Stimulated activated CD8-positive, alpha-beta memory T cell treated with anti-CD3 and anti-CD28 coated beads, Interleukin-4, amount 100 ng/mL, for 48 hours (primary cell): ENCODE data around the gene RYK.
"Not testable (repeated sequence)": the region's sequence is repeated elsewhere in the genome, so short reads cannot be mapped to it uniquely, and the experiment has no call there.

ENCODE experiments used
- DNase-seq: peaks from one replicate; pipeline ENCODE4 v3.0.0-alpha.2; 2020

Gene RYK

GRCh38 chr3:134214239-134214638, 36.4 kb downstream of the RYK start:
- no peak for DNase-seq

DNA sequence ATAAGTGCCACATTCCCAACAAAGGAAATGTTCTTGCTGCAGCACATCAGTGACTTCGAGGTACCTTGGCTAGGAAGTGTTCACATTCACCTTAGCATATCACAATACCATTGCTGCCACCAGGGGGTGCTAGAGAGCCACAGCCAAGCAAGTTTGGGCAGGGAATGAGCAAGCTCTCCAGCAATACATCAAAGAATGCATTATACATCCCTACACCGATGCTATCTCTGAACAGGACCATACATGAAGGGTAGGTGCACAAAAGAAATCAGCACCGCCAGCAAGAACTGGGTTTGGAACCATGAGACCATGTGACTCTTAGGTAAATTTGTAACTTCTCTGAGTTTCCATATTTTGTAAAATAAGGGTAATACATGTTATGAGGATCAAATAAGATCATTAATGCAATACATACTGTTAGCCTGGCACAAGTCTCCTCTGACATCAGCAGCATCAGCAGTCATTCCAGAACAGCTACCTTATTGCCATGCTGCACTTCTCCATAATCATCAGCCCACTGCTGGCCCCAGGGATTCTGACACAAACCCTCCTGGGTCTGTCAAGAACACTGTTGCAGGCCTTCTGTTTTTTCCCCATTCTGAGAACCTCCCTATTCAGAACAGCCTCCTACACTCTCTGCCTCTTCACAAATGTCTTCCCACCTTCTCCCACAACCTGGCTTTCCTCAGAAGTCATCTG, 37.5 kb downstream of the RYK start:
- peak; percentile 98 for DNase-seq

DNA sequence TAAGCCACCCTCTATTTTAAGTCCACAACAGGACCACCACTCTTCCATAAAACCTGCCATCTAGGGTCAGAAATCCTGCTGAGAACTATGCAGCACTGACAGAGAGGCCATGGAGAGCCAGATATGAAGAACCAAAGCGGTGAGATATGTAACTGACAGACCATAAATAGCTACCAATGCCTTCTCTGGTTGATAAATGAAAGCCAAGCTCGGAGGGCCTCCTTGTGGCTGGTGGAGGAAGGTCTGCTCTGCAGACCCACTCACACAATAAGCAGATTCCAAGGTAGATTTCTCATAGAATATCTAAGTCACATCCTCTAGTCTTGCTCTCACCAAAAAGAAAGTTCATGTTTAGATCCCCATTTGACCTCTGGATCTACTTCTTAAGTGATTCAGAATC, 38.9 kb downstream of the RYK start:
- no peak for DNase-seq

- DNase-seq: no peak
Observed at GRCh38 chr3:134205451-134205850, 45.2 kb downstream of the RYK start.

DNA sequence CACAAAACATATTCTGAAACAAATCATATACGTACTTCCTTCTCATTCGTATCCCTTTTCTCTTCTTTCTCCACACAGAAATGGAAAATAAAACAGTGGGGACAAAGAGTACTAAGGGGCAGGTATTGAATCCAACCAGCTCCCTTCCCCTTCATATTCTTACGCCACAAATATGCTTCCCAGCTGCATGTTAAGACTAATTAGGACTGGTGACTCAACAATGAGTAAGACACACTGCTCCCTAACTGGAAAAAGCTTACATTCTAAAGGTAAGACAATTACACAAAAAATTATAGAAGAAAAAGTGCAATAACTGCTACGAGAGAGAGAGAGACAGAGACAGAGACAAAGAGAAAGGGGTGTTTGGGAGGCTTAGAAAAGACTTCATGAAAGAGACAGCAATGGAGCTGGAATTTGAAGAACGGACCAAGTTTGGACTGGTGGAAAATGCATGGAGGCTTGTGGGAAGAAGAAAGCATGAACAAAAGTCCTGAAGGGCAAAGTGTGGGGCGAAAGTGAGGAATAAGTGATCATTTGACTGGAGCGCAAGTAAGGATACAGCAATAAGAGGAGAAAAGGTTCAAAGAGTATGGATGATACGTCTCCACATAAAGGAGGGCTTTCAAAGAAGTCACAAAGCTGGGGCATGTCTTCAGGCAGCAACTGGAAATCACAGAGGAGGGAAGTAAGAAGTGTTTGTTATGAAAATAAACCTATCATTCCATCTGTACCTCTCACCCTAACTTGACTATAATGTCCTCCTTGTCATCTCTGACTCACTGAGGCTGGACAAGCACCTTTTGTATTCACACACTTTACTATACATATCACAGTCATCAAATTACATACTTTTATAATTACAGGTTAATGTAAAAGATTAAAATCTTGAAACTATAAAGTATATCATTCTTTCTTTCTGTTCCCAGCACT, 49.2 kb downstream of the RYK start:
- DNase-seq: no peak

- not testable (repeated sequence) for DNase-seq
Observed at GRCh38 chr3:134199880-134200279, 50.8 kb downstream of the RYK start.

- no peak for DNase-seq
Observed at GRCh38 chr3:134199240-134199639, 51.4 kb downstream of the RYK start.

DNA sequence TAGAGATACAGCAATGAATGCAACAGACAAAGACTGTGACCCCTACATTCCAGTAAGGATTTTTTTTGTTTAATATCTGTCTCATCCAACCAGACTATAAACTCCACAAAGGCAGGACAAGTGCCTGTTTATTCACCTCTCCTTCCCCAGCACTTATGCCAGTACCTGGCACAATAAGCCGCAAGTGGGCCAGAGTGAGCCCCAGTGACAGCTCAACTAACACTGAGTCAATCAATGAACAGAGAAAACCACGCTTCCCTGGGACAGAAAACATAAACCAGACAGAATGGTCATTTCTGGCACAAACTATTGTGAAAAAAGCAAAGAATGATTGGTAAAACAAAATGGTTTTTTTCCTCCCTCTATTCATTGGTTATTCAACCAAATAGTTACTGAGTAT, 52.2 kb downstream of the RYK start:
- DNase-seq: no peak

DNA sequence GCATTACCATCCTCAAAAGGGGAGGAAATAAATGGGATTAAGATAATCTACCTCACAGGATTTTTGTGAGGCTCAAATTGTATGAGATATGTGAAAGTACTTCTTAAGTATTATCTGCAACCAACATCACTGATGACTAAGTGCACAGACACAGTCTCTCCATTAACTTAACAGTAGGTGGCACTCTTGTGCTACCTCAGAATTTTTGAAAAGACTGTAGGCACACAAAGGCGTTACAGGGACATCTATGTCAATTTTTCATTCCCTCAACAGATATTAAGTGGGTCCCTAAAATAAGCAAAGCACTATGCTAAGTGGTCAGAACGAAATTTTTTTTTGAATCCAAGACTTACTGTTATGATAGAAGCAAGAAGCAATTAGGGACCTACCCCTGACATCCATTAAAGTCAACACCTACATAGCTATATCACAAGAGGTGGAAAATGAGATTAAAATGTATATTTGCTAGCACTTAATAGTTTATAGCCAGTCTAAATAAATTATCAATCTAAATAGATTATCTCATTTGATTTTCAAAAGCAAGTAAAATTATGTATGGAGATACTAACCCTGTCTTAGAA, 52.9 kb downstream of the RYK start:
- DNase-seq: no peak

- no peak for DNase-seq
Observed at GRCh38 chr3:134194247-134194646, 56.4 kb downstream of the RYK start.

DNA sequence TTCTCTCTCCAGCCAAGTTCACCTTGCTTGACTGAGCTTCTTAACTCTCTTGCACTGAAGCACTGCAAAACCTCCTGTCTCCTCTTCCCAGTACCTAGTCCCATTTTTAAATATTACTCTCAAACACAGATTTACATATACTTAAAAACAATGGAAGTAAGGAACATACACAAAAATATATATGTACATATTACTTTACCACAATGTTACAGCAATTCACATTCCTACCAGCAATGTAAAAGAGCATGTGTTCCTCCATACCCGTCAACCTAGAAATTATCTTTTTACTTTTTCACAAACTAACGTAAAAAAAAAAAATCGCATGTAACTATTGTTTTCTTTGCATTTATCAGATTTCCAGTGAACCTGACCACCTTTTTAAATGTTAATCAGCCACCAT, 60.4 kb downstream of the RYK start:
- DNase-seq: no peak

DNA sequence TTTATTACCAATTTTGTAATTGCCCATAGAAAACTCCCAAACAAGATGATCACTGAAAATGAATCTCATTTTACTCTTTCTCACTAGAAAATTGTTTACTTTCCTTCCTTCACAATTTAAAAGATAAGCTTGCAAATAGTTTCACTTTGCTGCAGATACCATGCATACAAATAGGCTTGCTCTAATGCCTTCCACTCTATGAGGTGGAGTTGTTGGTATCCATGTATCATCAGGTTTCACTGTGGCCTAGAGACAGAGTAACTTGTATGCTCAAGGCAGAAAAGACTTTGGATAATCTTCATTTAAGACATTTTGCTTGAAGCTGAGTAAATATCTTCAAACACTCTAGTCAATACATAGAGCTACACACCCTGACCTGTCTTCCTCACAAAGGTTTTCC, 60.8 kb downstream of the RYK start:
- no peak for DNase-seq

DNA sequence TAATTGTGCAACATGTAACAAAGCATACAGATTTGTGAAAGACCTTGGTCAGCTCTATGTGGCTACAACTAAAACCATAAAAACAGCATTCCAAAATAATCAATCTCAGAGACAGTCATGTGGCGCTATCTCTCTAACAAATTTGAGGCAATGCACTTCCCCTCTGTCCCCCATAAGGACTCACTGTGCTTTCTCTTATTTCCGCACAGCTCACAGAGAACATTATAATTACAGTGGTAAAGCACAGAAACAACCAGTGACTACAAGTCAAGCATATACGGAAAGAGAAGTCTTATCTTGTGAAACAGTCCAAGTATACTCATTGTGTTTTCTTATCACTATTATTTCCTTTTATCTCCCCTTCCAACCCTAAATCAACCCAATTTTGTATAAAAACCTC, 64.3 kb downstream of the RYK start:
- DNase-seq: no peak

DNA sequence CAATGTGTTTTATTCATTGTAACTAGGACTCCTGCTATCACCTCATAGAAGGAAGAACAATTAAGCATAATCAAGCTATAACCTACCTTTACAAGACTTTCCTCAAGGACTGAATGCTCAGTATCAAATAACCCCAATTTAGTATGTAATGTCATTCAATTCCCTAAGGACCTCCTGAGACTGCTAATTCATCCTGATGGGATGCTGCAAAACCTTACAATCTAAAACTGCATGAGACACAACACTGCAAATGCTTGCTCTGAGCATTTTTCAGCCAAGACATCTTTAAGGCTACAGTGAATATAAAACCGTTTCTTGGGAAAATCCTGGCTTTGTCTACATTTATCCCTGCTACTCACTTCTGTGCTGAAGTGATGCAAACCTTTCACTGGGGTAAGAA, 69.9 kb downstream of the RYK start:
- no peak for DNase-seq

DNA sequence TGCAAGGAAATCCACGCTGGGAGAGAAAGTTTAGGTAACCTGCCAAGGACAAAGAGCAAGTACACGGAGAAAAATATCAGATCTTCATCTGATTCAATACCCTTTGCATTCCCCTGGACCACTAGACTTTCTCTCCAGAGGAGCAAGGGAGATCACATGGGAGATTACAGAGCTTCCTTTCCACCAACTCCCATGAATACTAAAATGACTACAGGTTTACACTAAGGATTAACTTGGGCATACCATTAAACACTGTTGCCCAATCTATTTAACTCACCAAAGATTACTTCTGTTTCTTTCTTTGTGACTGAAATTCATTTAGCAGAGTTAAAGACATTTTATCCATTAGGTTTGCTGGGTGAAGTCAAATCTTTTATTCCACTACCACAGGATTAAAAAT, 71.2 kb downstream of the RYK start:
- no peak for DNase-seq

DNA sequence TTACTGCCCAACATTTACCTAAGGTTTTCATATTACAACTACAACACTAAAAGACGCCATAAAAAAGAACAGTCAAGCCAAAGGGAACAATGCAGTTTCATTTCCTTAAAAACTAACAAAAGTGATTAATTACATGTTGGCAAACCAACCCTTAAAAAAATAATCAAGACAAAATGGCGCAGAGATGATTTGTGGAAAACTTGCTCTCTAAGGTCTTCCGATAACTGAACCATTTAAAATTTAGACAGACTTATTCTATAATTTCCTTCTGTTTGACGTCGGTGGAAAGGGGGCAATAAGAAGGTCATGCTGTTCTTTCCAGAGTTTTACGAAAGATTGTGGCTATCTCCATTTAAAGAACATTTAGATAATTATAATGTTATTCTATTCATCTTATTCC, 87.6 kb downstream of the RYK start:
- no peak for DNase-seq

GRCh38 chr3:134161898-134162615, 88.6 kb downstream of the RYK start:
- no peak for DNase-seq

- no peak for DNase-seq
Observed at GRCh38 chr3:134155446-134155845, 95.2 kb downstream of the RYK start.

DNA sequence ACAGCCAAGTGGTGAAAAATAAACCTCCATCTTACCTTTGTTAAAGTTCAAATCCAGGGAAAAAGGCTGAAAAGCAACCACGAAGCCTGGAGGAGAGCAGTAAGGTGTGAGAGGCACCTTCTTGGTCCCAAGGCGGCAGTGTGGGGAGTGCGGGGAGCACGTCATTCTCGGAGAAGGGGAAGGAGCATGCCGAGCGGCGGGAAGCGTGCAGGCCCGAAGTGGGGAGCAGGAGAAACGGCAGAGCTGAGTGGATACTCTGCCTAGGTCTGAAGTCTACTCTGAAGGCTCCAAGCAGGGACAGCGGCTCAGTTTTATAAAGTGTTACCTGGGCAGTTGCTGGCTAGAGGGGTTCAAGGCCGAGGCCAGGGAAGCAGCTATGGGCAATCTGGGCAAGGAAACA, 96.9 kb downstream of the RYK start:
- no peak for DNase-seq

- no peak for DNase-seq
Observed at GRCh38 chr3:134150476-134150875, 100.2 kb downstream of the RYK start.

- no peak for DNase-seq
Observed at GRCh38 chr3:134149286-134149685, 101.4 kb downstream of the RYK start.

- DNase-seq: no peak
Observed at GRCh38 chr3:134148534-134148933, 102.1 kb downstream of the RYK start.

DNA sequence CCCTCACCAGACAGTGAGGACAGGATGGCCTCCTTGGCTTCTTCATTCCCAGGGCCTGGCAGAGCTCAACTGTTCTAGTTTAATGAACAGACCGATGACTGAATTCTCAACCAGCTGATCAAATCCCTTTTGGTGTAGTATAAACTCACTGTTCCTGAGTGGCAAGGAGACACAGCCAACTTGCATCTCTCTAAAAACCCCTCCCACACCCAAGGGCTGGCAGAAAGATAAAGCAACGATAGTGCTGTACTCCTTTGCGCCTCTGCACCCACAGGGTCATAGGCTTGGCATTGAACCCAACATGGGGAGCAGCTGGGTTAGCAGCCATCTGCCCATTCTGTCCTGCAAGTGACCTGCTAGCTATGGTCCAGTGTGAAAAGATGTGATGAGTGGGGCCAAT, 103.2 kb downstream of the RYK start:
- DNase-seq: no peak
